Activated naive CD4-positive, alpha-beta T cell treated with anti-CD3 and anti-CD28 coated beads, Interleukin-2, amount 10 ng/mL, durations not matched to agents 7 days and 5 days (primary cell): Measurements from ENCODE around the gene CHCHD10.

ENCODE experiments used
- CTCF ChIA-PET: fragments of 350-600 bp; sonication (Branson Sonifier 250); formaldehyde crosslinking; loops from one replicate; lab custom pipeline; 2021; ENCODE audit warnings: antibody characterized with exemption; lab: Charles Lee
- DNase-seq: peaks from one replicate; pipeline ENCODE4 v3.0.0-alpha.2; 2020
- H3K27ac Mint-ChIP-seq: one replicate; pipeline ENCODE4 v1.8.0; 2021; ENCODE audit warnings: mild to moderate bottlenecking, moderate library complexity, mixed read lengths
- H3K27me3 Mint-ChIP-seq: one replicate; pipeline ENCODE4 v1.8.0; 2021; ENCODE audit warnings: mild to moderate bottlenecking, mixed read lengths
- H3K36me3 Mint-ChIP-seq: one replicate; pipeline ENCODE4 v1.8.0; 2021; ENCODE audit warnings: mixed read lengths
- H3K4me1 Mint-ChIP-seq: one replicate; pipeline ENCODE4 v1.8.0; 2021; ENCODE audit warnings: mixed read lengths
- H3K4me3 Mint-ChIP-seq: one replicate; pipeline ENCODE4 v1.8.0; 2021; ENCODE audit warnings: mild to moderate bottlenecking, moderate library complexity, mixed read lengths
- H3K9me3 Mint-ChIP-seq: one replicate; pipeline ENCODE4 v1.8.0; 2021; ENCODE audit warnings: mixed read lengths

The CHCHD10 gene

GRCh38 chr22:23754980-23755636 is 12.7 kb downstream of the CHCHD10 start:
- no peaks in the 10 kb centered on the region for H3K9me3 Mint-ChIP-seq
- H3K27ac Mint-ChIP-seq: no peak overlapping the region
- no peak for DNase-seq
- peaks cover 10% of the 10 kb centered on the region for H3K4me1 Mint-ChIP-seq
- CTCF ChIA-PET: no interaction called here
- H3K4me3 Mint-ChIP-seq: no peak overlapping the region
- peaks cover 22% of the 10 kb centered on the region for H3K27me3 Mint-ChIP-seq
- no peaks in the 10 kb centered on the region for H3K36me3 Mint-ChIP-seq

GRCh38 chr22:23754220-23754919 is 13.4 kb downstream of the CHCHD10 start, which contains the start of gene VPREB3:
VPREB3 (minus strand) TSS chr22:23754425; CDS start chr22:23754363, 62 bp downstream.
- no peak within 1 kb of the TSS for H3K27ac Mint-ChIP-seq
- peaks cover 16% of the 10 kb centered on the region for H3K4me1 Mint-ChIP-seq
- no peaks in the 10 kb centered on the region for H3K36me3 Mint-ChIP-seq
- DNase-seq: no peak
- no peaks in the 10 kb centered on the region for H3K9me3 Mint-ChIP-seq
- H3K27me3 Mint-ChIP-seq: peaks cover 21% of the 10 kb centered on the region
- H3K4me3 Mint-ChIP-seq: no peak within 1 kb of the TSS
- CTCF ChIA-PET: no interaction called here

- Mint-ChIP-seq H3K27me3 (peaks cover 21% of the 10 kb centered on the region), H3K9me3 (no peaks in the 10 kb centered on the region), H3K4me1 (peaks cover 16% of the 10 kb centered on the region), H3K36me3 (no peaks in the 10 kb centered on the region), H3K27ac (no peak overlapping the region), H3K4me3 (no peak overlapping the region)
- CTCF ChIA-PET: no interaction called here
- no peak for DNase-seq
Observed at GRCh38 chr22:23753385-23753784, 14.4 kb downstream of the CHCHD10 start.

GRCh38 chr22:23752750-23753149 is 15.0 kb downstream of the CHCHD10 start:
- peaks cover 18% of the 10 kb centered on the region for H3K27me3 Mint-ChIP-seq
- H3K36me3 Mint-ChIP-seq: no peaks in the 10 kb centered on the region
- H3K9me3 Mint-ChIP-seq: no peaks in the 10 kb centered on the region
- H3K27ac Mint-ChIP-seq: no peak overlapping the region
- CTCF ChIA-PET: no interaction called here
- peaks cover 16% of the 10 kb centered on the region for H3K4me1 Mint-ChIP-seq
- no peak for DNase-seq
- no peak overlapping the region for H3K4me3 Mint-ChIP-seq

- H3K9me3 Mint-ChIP-seq: no peaks in the 10 kb centered on the region
- CTCF ChIA-PET: no interaction called here
- H3K4me3 Mint-ChIP-seq: peak overlapping the region; percentile 66
- peaks cover 13% of the 10 kb centered on the region for H3K27me3 Mint-ChIP-seq
- DNase-seq: no peak
- no peaks in the 10 kb centered on the region for H3K36me3 Mint-ChIP-seq
- no peak overlapping the region for H3K27ac Mint-ChIP-seq
- peaks cover 16% of the 10 kb centered on the region for H3K4me1 Mint-ChIP-seq
Observed at GRCh38 chr22:23752090-23752691, 15.6 kb downstream of the CHCHD10 start.

GRCh38 chr22:23751441-23751996 is 16.3 kb downstream of the CHCHD10 start:
- H3K4me3 Mint-ChIP-seq: peak overlapping the region; percentile 66
- peak overlapping the region; percentile 76 for H3K27ac Mint-ChIP-seq
- H3K27me3 Mint-ChIP-seq: peaks cover 13% of the 10 kb centered on the region
- DNase-seq: no peak
- no peaks in the 10 kb centered on the region for H3K36me3 Mint-ChIP-seq
- peaks cover 16% of the 10 kb centered on the region for H3K4me1 Mint-ChIP-seq
- CTCF ChIA-PET: no interaction called here
- no peaks in the 10 kb centered on the region for H3K9me3 Mint-ChIP-seq

- Mint-ChIP-seq H3K9me3 (no peaks in the 10 kb centered on the region), H3K4me1 (peaks cover 16% of the 10 kb centered on the region)
Observed at GRCh38 chr22:23750714-23751440, 16.9 kb downstream of the CHCHD10 start, which contains the start of gene ZNF70. ZNF70 (minus strand) TSS chr22:23751112; CDS start chr22:23745140, 5,972 bp downstream.

GRCh38 chr22:23750367-23750713 is 17.4 kb downstream of the CHCHD10 start:
- no peak overlapping the region for H3K27ac Mint-ChIP-seq
- CTCF ChIA-PET: no interaction called here
- H3K4me3 Mint-ChIP-seq: peak overlapping the region; percentile 72
- peaks cover 16% of the 10 kb centered on the region for H3K4me1 Mint-ChIP-seq
- H3K27me3 Mint-ChIP-seq: peaks cover 13% of the 10 kb centered on the region
- H3K9me3 Mint-ChIP-seq: no peaks in the 10 kb centered on the region
- no peaks in the 10 kb centered on the region for H3K36me3 Mint-ChIP-seq
- DNase-seq: no peak

More at GRCh38 chr22:23750714-23751440, 16.9 kb downstream of the CHCHD10 start, which contains the start of gene ZNF70:
- Mint-ChIP-seq H3K4me3 (peak within 1 kb of the TSS; percentile 72), H3K36me3 (no peaks in the 10 kb centered on the region), H3K27me3 (peaks cover 13% of the 10 kb centered on the region), H3K27ac (peak within 1 kb of the TSS; percentile 76)
- CTCF ChIA-PET: no interaction called here
- peak; percentile 87 for DNase-seq

GRCh38 chr22:23749841-23750301 is 17.9 kb downstream of the CHCHD10 start:
- H3K27me3 Mint-ChIP-seq: peaks cover 13% of the 10 kb centered on the region

GRCh38 chr22:23745791-23746190 is 22.0 kb downstream of the CHCHD10 start:
- H3K27me3 Mint-ChIP-seq: peaks cover 4% of the 10 kb centered on the region
- no peak for DNase-seq
- peaks cover 22% of the 10 kb centered on the region for H3K36me3 Mint-ChIP-seq
- peaks cover 17% of the 10 kb centered on the region for H3K9me3 Mint-ChIP-seq
- H3K4me1 Mint-ChIP-seq: peaks cover 15% of the 10 kb centered on the region
- CTCF ChIA-PET: interaction anchor here (0.9 kb wide), 1 partner anchor 66 kb away, joined by 3 read pairs; no protein-coding TSS in a partner anchor
- H3K27ac Mint-ChIP-seq: peak overlapping the region; percentile 1
- H3K4me3 Mint-ChIP-seq: no peak overlapping the region

More at GRCh38 chr22:23749841-23750301, 17.9 kb downstream of the CHCHD10 start:
- Mint-ChIP-seq H3K36me3 (peaks cover 4% of the 10 kb centered on the region), H3K4me3 (peak overlapping the region; percentile 72), H3K9me3 (peaks cover 4% of the 10 kb centered on the region), H3K4me1 (peaks cover 19% of the 10 kb centered on the region), H3K27ac (no peak overlapping the region)
- DNase-seq: no peak
- CTCF ChIA-PET: no interaction called here

- Mint-ChIP-seq H3K4me1 (peaks cover 3% of the 10 kb centered on the region), H3K27ac (no peak overlapping the region), H3K27me3 (no peaks in the 10 kb centered on the region), H3K36me3 (peaks cover 22% of the 10 kb centered on the region), H3K9me3 (peaks cover 17% of the 10 kb centered on the region), H3K4me3 (no peak overlapping the region)
- CTCF ChIA-PET: interaction anchor here (0.8 kb wide), 1 partner anchor 31 kb away, joined by 3 read pairs; no protein-coding TSS in a partner anchor
- no peak for DNase-seq
Observed at GRCh38 chr22:23744485-23744884, 23.3 kb downstream of the CHCHD10 start.

- Mint-ChIP-seq H3K36me3 (peaks cover 22% of the 10 kb centered on the region), H3K4me1 (peaks cover 3% of the 10 kb centered on the region), H3K9me3 (peaks cover 17% of the 10 kb centered on the region), H3K4me3 (no peak overlapping the region), H3K27me3 (no peaks in the 10 kb centered on the region), H3K27ac (no peak overlapping the region)
- no peak for DNase-seq
- CTCF ChIA-PET: no interaction called here
Observed at GRCh38 chr22:23744001-23744400, 23.8 kb downstream of the CHCHD10 start.

- Mint-ChIP-seq H3K27ac (no peak overlapping the region), H3K4me1 (peaks cover 3% of the 10 kb centered on the region), H3K4me3 (no peak overlapping the region), H3K27me3 (no peaks in the 10 kb centered on the region), H3K36me3 (peaks cover 22% of the 10 kb centered on the region), H3K9me3 (peaks cover 17% of the 10 kb centered on the region)
- DNase-seq: no peak
- CTCF ChIA-PET: no interaction called here
Observed at GRCh38 chr22:23743303-23743705, 24.5 kb downstream of the CHCHD10 start.
